Measurements from ENCODE around the gene NRN1L.

DNA sequence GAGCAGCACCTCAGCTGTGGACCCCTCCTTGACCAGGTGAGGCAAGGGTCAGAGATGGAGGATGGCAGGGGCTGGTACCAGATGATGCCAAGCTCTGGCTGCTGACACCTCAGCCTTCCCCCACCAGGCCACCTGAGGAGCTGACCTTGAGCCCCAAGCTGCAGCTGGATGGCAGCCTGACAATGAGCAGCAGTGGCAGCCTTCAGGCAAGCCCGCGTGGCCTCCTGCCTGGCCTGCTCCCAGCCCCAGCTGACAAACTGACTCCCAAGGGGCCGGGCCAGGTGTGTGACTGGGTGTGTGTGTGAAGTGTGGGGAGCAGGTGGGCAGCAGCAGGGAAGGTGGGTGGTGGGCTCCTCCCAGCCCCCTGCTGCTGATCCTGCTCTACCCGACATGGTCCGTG lies 4.7 kb upstream of the NRN1L start:
- TF ChIP-seq ZNF274 (IDR thresholded peaks at IDR 0.05; ENCODE audit: low read depth, low read length) (no peak), YY1 (IDR thresholded peaks at IDR 0.05; ENCODE audit: insufficient read depth, insufficient read length) (no peak)

All from NT2/D1 (cell line).